ENCODE measurements around the gene DNAH10.
"Not testable (repeated sequence)": the region's sequence is repeated elsewhere in the genome, so short reads cannot be mapped to it uniquely, and the experiment has no call there.

GRCh38 chr12:123947531-123947930 lies 185.4 kb downstream of the DNAH10 start:
- TF ChIP-seq CTCF (IDR thresholded peaks at IDR 0.05); TCF7L2 (IDR thresholded peaks at IDR 0.05; ENCODE audit: low read depth, low read length): not testable (repeated sequence)
